ENCODE data around the gene PCNX2.
"Not testable (repeated sequence)": the region's sequence is repeated elsewhere in the genome, so short reads cannot be mapped to it uniquely, and the experiment has no call there.

The PCNX2 gene

GRCh38 chr1:233042834-233043233 lies 252.7 kb downstream of the PCNX2 start:
- DNase-seq, result no peak

- no peak for DNase-seq
Observed at GRCh38 chr1:233040494-233040893, 255.0 kb downstream of the PCNX2 start.

- no peak for DNase-seq
Observed at GRCh38 chr1:233038581-233038980, 256.9 kb downstream of the PCNX2 start.

GRCh38 chr1:233037843-233038242 lies 257.7 kb downstream of the PCNX2 start:
- no peak for DNase-seq

GRCh38 chr1:233034836-233035235 lies 260.7 kb downstream of the PCNX2 start:
- no peak for DNase-seq

- no peak for DNase-seq
Observed at GRCh38 chr1:233033361-233033760, 262.2 kb downstream of the PCNX2 start.

- DNase-seq, result no peak
Observed at GRCh38 chr1:233032916-233033315, 262.6 kb downstream of the PCNX2 start.

GRCh38 chr1:233031521-233031920 lies 264.0 kb downstream of the PCNX2 start:
- no peak for DNase-seq

GRCh38 chr1:233027046-233027445 lies 268.5 kb downstream of the PCNX2 start:
- DNase-seq, result no peak

- DNase-seq, result no peak
Observed at GRCh38 chr1:233025567-233025966, 270.0 kb downstream of the PCNX2 start.

- no peak for DNase-seq
Observed at GRCh38 chr1:233025157-233025556, 270.4 kb downstream of the PCNX2 start.

GRCh38 chr1:233024199-233024598 lies 271.3 kb downstream of the PCNX2 start:
- DNase-seq, result no peak

GRCh38 chr1:233022246-233022645 lies 273.3 kb downstream of the PCNX2 start:
- DNase-seq, result no peak

- DNase-seq, result no peak
Observed at GRCh38 chr1:233020426-233020825, 275.1 kb downstream of the PCNX2 start.

GRCh38 chr1:233019778-233020325 lies 275.7 kb downstream of the PCNX2 start:
- no peak for DNase-seq

- DNase-seq, result no peak
Observed at GRCh38 chr1:233019083-233019482, 276.4 kb downstream of the PCNX2 start.

GRCh38 chr1:233016798-233017197 lies 278.7 kb downstream of the PCNX2 start:
- no peak for DNase-seq

GRCh38 chr1:233015965-233016364 lies 279.6 kb downstream of the PCNX2 start:
- DNase-seq, result no peak

- no peak for DNase-seq
Observed at GRCh38 chr1:233012021-233012420, 283.5 kb downstream of the PCNX2 start.

- no peak for DNase-seq
Observed at GRCh38 chr1:233010146-233010545, 285.4 kb downstream of the PCNX2 start.

GRCh38 chr1:233006541-233006973 lies 289.0 kb downstream of the PCNX2 start:
- no peak for DNase-seq

- DNase-seq, result no peak
Observed at GRCh38 chr1:233006108-233006507, 289.4 kb downstream of the PCNX2 start.

GRCh38 chr1:233005703-233006102 lies 289.8 kb downstream of the PCNX2 start:
- peak; percentile 11 for DNase-seq

GRCh38 chr1:233005156-233005555 lies 290.4 kb downstream of the PCNX2 start:
- no peak for DNase-seq

- DNase-seq, result no peak
Observed at GRCh38 chr1:233004451-233004850, 291.1 kb downstream of the PCNX2 start.

GRCh38 chr1:233003638-233004037 lies 291.9 kb downstream of the PCNX2 start:
- not testable (repeated sequence) for DNase-seq
